ENCODE data around the gene RBM28. TPM values are rescaled to one million over a fixed set of nuclear protein-coding genes. Genes with fewer than 3 reads are reported as not detected.

The RBM28 gene
- total RNA-seq, 1 experiment from 2014 or later: 49.3 TPM

DNA sequence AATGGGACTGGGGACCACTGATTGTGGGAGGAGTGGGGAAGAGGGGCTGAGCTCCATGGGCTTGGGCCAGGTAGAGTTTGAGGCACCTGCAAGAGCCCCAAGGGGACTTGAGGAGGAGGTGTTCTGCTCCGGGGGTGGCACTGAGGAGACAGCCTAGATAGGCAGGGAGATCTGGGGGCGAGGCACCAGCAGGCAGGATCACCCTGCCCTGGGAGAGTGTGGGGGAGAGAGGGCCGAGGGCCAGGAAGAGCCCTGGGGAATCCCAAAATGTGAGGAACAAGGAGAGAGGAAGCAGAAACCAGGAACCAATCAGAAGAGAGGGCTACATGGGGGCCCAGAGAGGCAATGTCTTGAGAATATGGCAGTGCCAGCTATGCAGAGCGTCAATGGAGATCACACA is 68.0 kb downstream of the RBM28 start:
- H3K4me3 Mint-ChIP-seq (ENCODE audit: low read depth, unreplicated experiment): no peak overlapping the region
- H3K27me3 Mint-ChIP-seq (ENCODE audit: unreplicated experiment): no peaks in the 10 kb centered on the region
- no peak overlapping the region for H3K27ac Mint-ChIP-seq (ENCODE audit: unreplicated experiment)
- no peak for DNase-seq
- TF ChIP-seq, protein P1, sequence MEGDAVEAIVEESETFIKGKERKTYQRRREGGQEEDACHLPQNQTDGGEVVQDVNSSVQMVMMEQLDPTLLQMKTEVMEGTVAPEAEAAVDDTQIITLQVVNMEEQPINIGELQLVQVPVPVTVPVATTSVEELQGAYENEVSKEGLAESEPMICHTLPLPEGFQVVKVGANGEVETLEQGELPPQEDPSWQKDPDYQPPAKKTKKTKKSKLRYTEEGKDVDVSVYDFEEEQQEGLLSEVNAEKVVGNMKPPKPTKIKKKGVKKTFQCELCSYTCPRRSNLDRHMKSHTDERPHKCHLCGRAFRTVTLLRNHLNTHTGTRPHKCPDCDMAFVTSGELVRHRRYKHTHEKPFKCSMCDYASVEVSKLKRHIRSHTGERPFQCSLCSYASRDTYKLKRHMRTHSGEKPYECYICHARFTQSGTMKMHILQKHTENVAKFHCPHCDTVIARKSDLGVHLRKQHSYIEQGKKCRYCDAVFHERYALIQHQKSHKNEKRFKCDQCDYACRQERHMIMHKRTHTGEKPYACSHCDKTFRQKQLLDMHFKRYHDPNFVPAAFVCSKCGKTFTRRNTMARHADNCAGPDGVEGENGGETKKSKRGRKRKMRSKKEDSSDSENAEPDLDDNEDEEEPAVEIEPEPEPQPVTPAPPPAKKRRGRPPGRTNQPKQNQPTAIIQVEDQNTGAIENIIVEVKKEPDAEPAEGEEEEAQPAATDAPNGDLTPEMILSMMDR (IDR thresholded peaks at IDR 0.05; ENCODE audit: unreplicated experiment): no peak
- no peaks in the 10 kb centered on the region for H3K4me1 Mint-ChIP-seq (ENCODE audit: low read depth, unreplicated experiment)
- intact Hi-C loops (cut with micrococcal nuclease; ENCODE audit: unreplicated experiment): no loop called here
- BruUV-seq (replicated peaks): no TSS peak
- no peaks in the 10 kb centered on the region for H3K9me3 Mint-ChIP-seq (ENCODE audit: low read depth, unreplicated experiment)
- CTCF ChIA-PET: no interaction called here
- H3K36me3 Mint-ChIP-seq (ENCODE audit: insufficient read depth, unreplicated experiment): no peaks in the 10 kb centered on the region

DNA sequence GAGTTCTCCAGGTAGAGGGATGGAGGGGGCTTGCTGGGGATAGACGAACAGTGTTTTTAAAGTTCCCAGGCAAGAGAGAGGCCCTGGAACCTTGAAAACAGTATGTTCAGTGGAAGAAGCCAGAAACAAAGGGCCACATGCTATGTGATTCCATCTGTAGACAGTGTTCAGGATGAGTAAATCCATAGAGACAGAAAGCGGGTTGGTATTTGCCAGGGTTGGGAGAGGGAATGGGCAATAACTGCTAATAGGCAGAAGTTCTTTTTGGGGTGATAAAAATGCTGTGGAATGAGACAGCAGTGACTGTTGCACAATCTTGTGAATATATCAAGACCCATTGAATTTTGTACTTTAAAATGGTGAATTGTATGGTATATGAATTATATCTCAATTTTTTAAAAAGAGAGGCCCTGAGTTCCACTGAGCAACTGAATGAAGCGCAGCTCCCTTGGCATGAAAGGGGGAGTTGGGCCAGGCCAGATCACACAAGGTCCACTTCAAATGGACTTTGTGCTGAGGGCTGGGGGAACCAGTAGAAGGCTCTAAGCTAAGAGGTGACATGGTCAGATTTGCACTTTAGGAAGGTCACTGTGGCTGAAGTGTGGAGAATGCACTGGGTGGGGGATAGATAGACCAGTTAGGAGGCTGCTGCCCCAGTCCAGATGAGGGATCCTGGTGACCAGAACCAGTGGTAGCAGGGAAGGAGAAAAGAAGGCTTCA is 68.7 kb downstream of the RBM28 start:
- no peak overlapping the region for H3K27ac Mint-ChIP-seq (ENCODE audit: unreplicated experiment)

DNA sequence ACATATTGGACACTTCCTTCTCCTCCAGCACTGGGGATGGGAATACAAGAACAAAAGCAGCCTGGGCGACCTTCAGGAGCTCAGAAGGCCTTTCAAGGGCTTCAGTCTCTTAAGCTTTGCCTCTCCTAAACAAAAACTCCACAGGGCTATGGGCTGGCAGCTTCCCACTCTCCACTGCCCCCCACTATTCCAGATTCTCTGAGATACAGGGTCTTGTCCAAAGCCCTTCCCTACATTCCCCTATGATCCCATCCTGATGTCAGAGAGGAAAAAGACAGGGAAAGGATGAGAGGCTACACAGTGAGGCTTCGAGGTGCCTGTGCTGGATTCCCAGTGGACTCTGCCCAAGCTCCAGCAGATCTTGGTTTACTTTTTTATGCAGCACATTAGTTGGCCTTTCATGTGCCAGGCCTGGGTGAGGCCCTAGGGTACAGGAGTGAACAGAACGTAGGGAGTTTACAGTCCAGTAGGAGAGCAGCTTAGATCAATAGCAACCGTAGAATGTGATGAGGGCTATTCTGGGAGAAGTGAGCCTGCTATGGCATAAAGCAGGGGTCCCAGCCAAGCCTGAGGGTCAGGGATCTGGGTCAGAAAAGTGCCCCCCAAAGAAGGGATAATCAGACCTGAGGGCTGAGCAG is 69.3 kb downstream of the RBM28 start:
- Mint-ChIP-seq H3K36me3 (ENCODE audit: insufficient read depth, unreplicated experiment) (no peaks in the 10 kb centered on the region), H3K27ac (ENCODE audit: unreplicated experiment) (no peak overlapping the region), H3K4me1 (ENCODE audit: low read depth, unreplicated experiment) (no peaks in the 10 kb centered on the region), H3K9me3 (ENCODE audit: low read depth, unreplicated experiment) (no peaks in the 10 kb centered on the region), H3K27me3 (ENCODE audit: unreplicated experiment) (no peaks in the 10 kb centered on the region), H3K4me3 (ENCODE audit: low read depth, unreplicated experiment) (no peak overlapping the region)
- no peak for DNase-seq
- no TSS peak for BruUV-seq (replicated peaks)
- CTCF ChIA-PET: interaction anchor here (0.6 kb wide), 1 partner anchor 56 kb away, joined by 5 read pairs; no protein-coding TSS in a partner anchor
- intact Hi-C loops (cut with micrococcal nuclease; ENCODE audit: unreplicated experiment): no loop called here
- TF ChIP-seq, protein P1 (IDR thresholded peaks at IDR 0.05; ENCODE audit: unreplicated experiment): no peak

More for the DNA sequence above, 68.7 kb downstream of the RBM28 start:
- CTCF ChIA-PET: no interaction called here
- intact Hi-C loops (cut with micrococcal nuclease; ENCODE audit: unreplicated experiment): no loop called here
- TF ChIP-seq, protein P1 (IDR thresholded peaks at IDR 0.05; ENCODE audit: unreplicated experiment): no peak
- Mint-ChIP-seq H3K9me3 (ENCODE audit: low read depth, unreplicated experiment) (no peaks in the 10 kb centered on the region), H3K4me3 (ENCODE audit: low read depth, unreplicated experiment) (no peak overlapping the region), H3K4me1 (ENCODE audit: low read depth, unreplicated experiment) (no peaks in the 10 kb centered on the region), H3K27me3 (ENCODE audit: unreplicated experiment) (no peaks in the 10 kb centered on the region), H3K36me3 (ENCODE audit: insufficient read depth, unreplicated experiment) (no peaks in the 10 kb centered on the region)
- no peak for DNase-seq
- no TSS peak for BruUV-seq (replicated peaks)

DNA sequence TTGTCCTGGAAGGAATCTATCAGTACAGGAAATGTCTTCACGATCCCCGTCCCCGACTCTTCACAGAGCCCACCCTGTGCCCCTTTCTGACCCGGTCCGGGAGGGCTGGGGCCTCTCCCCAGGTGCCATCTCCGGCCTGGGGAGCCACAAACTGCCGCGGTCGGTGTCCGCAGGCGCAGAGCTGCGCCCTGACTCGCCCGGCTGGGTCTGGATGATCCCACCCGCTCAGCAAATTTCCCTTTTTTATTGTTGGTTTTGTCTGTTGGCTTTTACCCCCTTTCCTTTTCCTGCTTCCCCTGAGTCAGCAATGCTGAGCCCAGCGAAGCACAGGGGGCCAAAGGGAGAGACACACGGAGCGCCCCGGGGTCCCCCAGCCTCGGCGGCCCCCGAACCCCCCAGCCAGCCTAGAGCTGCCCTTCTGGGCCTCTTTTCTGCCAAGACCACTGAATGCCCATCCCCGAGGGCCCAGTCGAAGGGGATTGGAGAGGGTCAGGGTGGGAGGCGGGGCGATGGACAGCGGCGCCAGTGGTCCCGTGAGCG is 71.7 kb downstream of the RBM28 start:
- peak overlapping the region; percentile 48 for H3K4me3 Mint-ChIP-seq (ENCODE audit: low read depth, unreplicated experiment)
- H3K27me3 Mint-ChIP-seq (ENCODE audit: unreplicated experiment): no peaks in the 10 kb centered on the region
- intact Hi-C loops (cut with micrococcal nuclease; ENCODE audit: unreplicated experiment): no loop called here
- CTCF ChIA-PET: interaction anchor here (0.6 kb wide), 1 partner anchor 829 kb away, joined by 3 read pairs; no protein-coding TSS in a partner anchor
- no TSS peak for BruUV-seq (replicated peaks)
- H3K27ac Mint-ChIP-seq (ENCODE audit: unreplicated experiment): no peak overlapping the region
- TF ChIP-seq, protein P1 (IDR thresholded peaks at IDR 0.05; ENCODE audit: unreplicated experiment): no peak
- H3K36me3 Mint-ChIP-seq (ENCODE audit: insufficient read depth, unreplicated experiment): no peaks in the 10 kb centered on the region
- peaks cover 5% of the 10 kb centered on the region for H3K4me1 Mint-ChIP-seq (ENCODE audit: low read depth, unreplicated experiment)
- H3K9me3 Mint-ChIP-seq (ENCODE audit: low read depth, unreplicated experiment): no peaks in the 10 kb centered on the region
- no peak for DNase-seq
